ENCODE data around the gene ZFYVE9.
"Not testable (repeated sequence)": the region's sequence is repeated elsewhere in the genome, so short reads cannot be mapped to it uniquely, and the experiment has no call there.

- not testable (repeated sequence) for TF ChIP-seq POLR2A, CTCF (IDR thresholded peaks at IDR 0.05)
These were observed 47.6 kb upstream of the ZFYVE9 start for GRCh38 chr1:52094300-52094699.

Measured in suprapubic skin (tissue), 3 donors.